Left lung (tissue), 10 donors: ENCODE data around the gene ST14. TPM values are rescaled to one million over a fixed set of nuclear protein-coding genes. Genes with fewer than 3 reads are reported as not detected.

Source experiments
- ATAC-seq: fragments of 200-7000 bp; cut with Tn5 transposase; one replicate; pipeline ENCODE4 v1.9.1; 2020; ENCODE audit warnings: moderate library complexity
- DNase-seq, 4 donors: peaks; one replicate each; pipeline ENCODE4 v3.0.0-alpha.2; 2013 to 2020
- H3K27ac ChIP-seq, 2 donors: fragments of 200-600 bp; sonication (generic) in 1 of 2; one replicate each; pipeline versions ENCODE4 v1.5.0 to v1.8.0; 2020 to 2021
- H3K27me3 ChIP-seq, 2 donors: fragments of 200-600 bp; sonication (generic) in 1 of 2; one replicate each; pipeline versions ENCODE4 v1.5.0 to v1.8.0; 2020 to 2021
- H3K36me3 ChIP-seq, 2 donors: fragments of 200-600 bp; sonication (generic) in 1 of 2; one replicate each; pipeline versions ENCODE4 v1.5.0 to v1.8.0; 2020 to 2021
- H3K4me1 ChIP-seq, 2 donors: fragments of 200-600 bp; one replicate each; pipeline ENCODE4 v1.8.0; 2021
- H3K4me3 ChIP-seq, 2 donors: fragments of 200-600 bp; sonication (generic) in 1 of 2; one replicate each; pipeline versions ENCODE4 v1.5.0 to v1.8.0; 2020 to 2021; ENCODE audit warnings: mild to moderate bottlenecking in 1 of 2
- H3K9me3 ChIP-seq, 2 donors: fragments of 200-600 bp; sonication (generic) in 1 of 2; one replicate each; pipeline versions ENCODE4 v1.5.0 to v1.8.0; 2020 to 2021
- intact Hi-C, 2 donors: fragments of 100-400 bp; cut with DNase I; formaldehyde crosslinking; loops; one replicate each; pipeline versions ENCODE4 v1.11.2 to v1.14.2; 2022
- polyA plus RNA-seq, 6 donors: library from polyadenylated mRNA; unstranded; fragments of 120-200 nt; gene quantifications; one replicate each; pipeline ENCODE4 v1.2.1, GENCODE V29; 2013; ENCODE audit not compliant: insufficient read length in 6 of 6
- total RNA-seq, 2 donors: library from RNA; stranded (reverse); fragmentation: NEBNext Ultra II Directional; extraction: Animal tissue kit (Norgen Biotek cat#: 25700); gene quantifications; one replicate each; pipeline ENCODE4 v1.2.1, GENCODE V29; 2021
- TF ChIP-seq, protein P1 (sequence below), 2 donors: fragments of 200-600 bp; sonication (generic) in 1 of 2; IDR thresholded peaks; one replicate each; pipeline versions ENCODE4 v1.5.0 to v1.8.0; 2021; ENCODE audit warnings: antibody characterized with exemption in 2 of 2
- donor health status: DM: no; HTN: yes; CAD: no.
- donor health status: DM: no; HTN: no; CAD: no.

ST14 gene
- total and polyA plus RNA-seq, 8 donors, result 30.6 to 107 (median 37.8) TPM

DNA sequence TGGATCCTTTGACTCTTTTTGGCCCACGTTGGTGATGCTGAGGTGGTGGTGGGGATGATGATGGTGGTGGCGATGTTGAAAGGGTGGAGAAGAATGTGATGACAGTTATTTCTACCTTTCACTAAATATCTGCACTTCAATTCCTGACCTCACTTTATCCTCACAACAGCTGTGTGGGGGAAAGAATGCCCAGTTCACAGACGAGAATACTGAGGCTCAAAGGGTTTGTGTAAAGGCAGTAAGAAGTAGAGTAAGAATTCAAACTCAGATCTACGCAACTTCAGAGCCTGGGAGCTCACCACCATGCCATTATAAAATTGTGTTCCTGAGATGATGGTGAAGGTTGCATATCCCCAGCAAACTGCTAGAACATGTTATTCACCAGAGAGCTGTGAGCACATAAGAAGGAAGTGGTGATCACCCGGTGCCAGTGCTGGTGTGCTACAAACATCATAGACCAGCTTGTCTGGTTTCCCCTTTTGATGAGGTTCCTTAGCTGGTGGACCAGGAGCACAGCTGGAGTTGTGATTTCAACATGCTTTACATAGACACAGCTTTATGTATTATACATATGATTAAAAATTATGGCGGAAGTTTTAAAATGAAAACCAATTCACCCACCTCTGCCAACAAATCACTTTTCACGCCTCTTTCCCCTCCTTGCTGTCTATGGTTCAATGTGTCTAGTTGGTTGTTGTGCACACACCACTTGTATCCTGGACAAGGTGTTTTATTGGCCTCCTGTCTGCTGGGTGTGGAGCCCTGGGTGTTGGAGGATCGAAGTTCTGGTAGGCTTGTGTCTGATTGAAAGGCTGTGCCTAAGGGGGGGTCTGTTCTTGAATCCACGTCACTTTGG is 6.2 kb downstream of the ST14 start:
- Histone ChIP-seq H3K4me1 (peaks cover 19 to 66% of the 10 kb centered on the region in 2 donors), H3K36me3 (no peaks in the 10 kb centered on the region), H3K4me3 (no peak overlapping the region), H3K9me3 (no peaks in the 10 kb centered on the region), H3K27ac (peak overlapping the region in 1 of 2 donors; percentile 58), H3K27me3 (peaks cover 0 to 18% of the 10 kb centered on the region in 2 donors)
- DNase-seq (no peak), ATAC-seq (peak; percentile 33)
- intact Hi-C loops, result no loop called here
- TF ChIP-seq, protein P1, sequence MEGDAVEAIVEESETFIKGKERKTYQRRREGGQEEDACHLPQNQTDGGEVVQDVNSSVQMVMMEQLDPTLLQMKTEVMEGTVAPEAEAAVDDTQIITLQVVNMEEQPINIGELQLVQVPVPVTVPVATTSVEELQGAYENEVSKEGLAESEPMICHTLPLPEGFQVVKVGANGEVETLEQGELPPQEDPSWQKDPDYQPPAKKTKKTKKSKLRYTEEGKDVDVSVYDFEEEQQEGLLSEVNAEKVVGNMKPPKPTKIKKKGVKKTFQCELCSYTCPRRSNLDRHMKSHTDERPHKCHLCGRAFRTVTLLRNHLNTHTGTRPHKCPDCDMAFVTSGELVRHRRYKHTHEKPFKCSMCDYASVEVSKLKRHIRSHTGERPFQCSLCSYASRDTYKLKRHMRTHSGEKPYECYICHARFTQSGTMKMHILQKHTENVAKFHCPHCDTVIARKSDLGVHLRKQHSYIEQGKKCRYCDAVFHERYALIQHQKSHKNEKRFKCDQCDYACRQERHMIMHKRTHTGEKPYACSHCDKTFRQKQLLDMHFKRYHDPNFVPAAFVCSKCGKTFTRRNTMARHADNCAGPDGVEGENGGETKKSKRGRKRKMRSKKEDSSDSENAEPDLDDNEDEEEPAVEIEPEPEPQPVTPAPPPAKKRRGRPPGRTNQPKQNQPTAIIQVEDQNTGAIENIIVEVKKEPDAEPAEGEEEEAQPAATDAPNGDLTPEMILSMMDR (IDR thresholded peaks at IDR 0.05), result no peak

DNA sequence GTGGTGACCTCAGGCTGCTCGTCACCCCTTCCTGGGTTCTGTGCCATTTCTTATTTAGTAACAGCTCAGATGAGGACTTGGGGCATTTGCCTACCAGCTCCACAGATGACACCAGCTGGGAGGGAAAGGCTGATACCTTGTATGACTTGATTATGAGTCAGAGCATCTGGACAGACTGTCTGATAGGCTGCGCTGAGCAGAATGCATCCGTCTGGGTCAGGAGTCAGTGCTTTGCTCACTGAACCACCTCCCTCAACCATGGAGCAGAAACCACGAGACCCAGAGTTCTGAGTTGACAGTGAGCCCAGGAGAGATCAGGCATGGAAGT is 6.8 kb downstream of the ST14 start:
- no peaks in the 10 kb centered on the region for H3K9me3 ChIP-seq

DNA sequence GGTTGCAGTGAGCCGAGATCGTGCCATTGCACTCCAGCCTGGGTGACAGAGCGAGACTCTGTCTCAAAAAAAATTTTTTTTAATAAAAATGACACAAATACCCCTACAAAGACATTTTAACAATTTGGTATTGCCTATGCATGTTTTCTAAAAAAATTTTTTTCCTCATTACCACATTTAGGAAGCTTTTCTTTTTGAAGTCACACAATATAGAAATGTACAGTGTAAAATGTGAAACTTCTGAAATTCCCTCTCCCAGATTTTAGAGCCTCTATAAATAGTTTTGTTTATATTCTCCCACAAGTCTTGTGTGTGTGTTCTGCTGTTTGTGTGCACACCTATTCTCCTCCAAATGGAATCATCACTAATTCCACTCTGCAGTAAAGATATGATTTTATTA is 7.6 kb downstream of the ST14 start:
- Histone ChIP-seq H3K9me3 (no peaks in the 10 kb centered on the region), H3K27ac (no peak overlapping the region), H3K4me1 (peaks cover 12 to 53% of the 10 kb centered on the region in 2 donors), H3K36me3 (no peaks in the 10 kb centered on the region), H3K4me3 (no peak overlapping the region), H3K27me3 (peaks cover 0 to 5% of the 10 kb centered on the region in 2 donors)
- ATAC-seq, result no peak
- intact Hi-C loops, result no loop called here
- TF ChIP-seq, protein P1 (IDR thresholded peaks at IDR 0.05), result no peak
- no peak for DNase-seq

More for the DNA sequence above, 6.8 kb downstream of the ST14 start:
- Histone ChIP-seq H3K27ac (peak overlapping the region in 1 of 2 donors; percentile 58), H3K4me3 (no peak overlapping the region), H3K36me3 (no peaks in the 10 kb centered on the region), H3K4me1 (peaks cover 18 to 60% of the 10 kb centered on the region in 2 donors), H3K27me3 (peaks cover 0 to 12% of the 10 kb centered on the region in 2 donors)
- DNase-seq (peak in 2 of 4 donors; percentile 70 to 87), ATAC-seq (peak; percentile 77)
- TF ChIP-seq, protein P1 (IDR thresholded peaks at IDR 0.05), result no peak
- intact Hi-C loops, result no loop called here

DNA sequence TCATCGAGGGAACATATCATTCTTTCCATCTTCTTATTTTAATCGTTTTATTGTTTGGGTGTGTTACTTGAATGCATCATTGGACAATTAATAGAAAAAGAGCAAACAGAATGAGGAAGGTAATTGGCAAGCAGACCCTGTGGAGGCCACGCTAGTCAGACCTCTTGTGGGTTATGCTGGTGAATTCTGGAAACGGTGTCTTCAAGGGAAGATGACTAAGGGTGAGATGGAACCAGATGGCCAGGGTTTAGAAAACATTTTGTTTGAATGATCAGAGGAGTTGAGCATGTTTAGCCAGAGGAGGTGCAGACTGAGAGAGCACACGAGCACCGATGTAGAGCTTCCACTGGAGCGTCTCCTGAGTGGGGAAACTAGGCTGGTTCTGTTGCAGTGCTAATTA is 8.5 kb downstream of the ST14 start:
- TF ChIP-seq, protein P1 (IDR thresholded peaks at IDR 0.05), result no peak
- intact Hi-C loops, result no loop called here
- Histone ChIP-seq H3K27me3 (no peaks in the 10 kb centered on the region), H3K4me1 (peaks cover 12 to 43% of the 10 kb centered on the region in 2 donors), H3K36me3 (no peaks in the 10 kb centered on the region), H3K9me3 (no peaks in the 10 kb centered on the region), H3K4me3 (no peak overlapping the region), H3K27ac (no peak overlapping the region)
- DNase-seq (no peak), ATAC-seq (no peak)

DNA sequence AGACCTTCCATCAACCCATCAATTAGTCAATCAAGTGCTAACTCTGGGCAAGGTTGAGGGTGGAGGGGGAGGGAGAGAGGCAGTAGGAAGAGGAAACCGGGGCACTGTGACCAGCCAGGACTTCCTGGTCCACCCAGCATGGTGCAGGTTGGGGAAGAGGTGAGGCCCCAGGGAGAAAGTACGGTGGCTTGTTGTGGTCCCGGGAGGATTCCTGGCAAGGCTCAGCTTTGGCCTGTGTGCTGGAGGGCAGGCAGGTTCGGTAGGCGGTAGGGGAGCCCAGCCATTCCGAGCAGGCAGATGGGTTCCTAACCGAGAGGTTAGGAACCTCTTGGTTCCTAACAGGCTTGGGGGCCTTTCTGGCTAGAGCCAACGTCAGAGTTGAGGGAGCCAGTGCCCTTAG is 10.8 kb downstream of the ST14 start:
- peaks cover 0 to 21% of the 10 kb centered on the region in 2 donors for H3K4me1 ChIP-seq
- DNase-seq (peak in 1 of 4 donors; percentile 14), ATAC-seq (no peak)
- no peak overlapping the region for H3K27ac ChIP-seq
- H3K27me3 ChIP-seq, result no peaks in the 10 kb centered on the region
- intact Hi-C loops, result no loop called here
- H3K4me3 ChIP-seq, result no peak overlapping the region
- TF ChIP-seq, protein P1 (IDR thresholded peaks at IDR 0.05), result no peak
- H3K9me3 ChIP-seq, result peaks cover 0 to 5% of the 10 kb centered on the region in 2 donors
- H3K36me3 ChIP-seq, result no peaks in the 10 kb centered on the region
